ENCODE data around the gene C1QL4. TPM values are rescaled to one million over a fixed set of nuclear protein-coding genes. Genes with fewer than 3 reads are reported as not detected.
A peak's percentile ranks its signal among the peaks of the same experiment; 100 is the strongest.

The C1QL4 gene
- total and polyA plus RNA-seq, 2 of the 8 experiments (the other 6 are each of a cell fraction or from before 2014, with no cell fraction given) = 0.28 to 0.63 TPM

GRCh38 chr12:49323524-49324097 lies 13.4 kb downstream of the C1QL4 start:
- POLR2A ChIA-PET (ENCODE audit: partially characterized antibody) = interaction anchor here (0.8 to 4.6 kb wide), 11 partner anchors 10 to 349 kb away, joined by 3 to 37 read pairs (median 4); partner anchors contain the start of genes DNAJC22 and PRPH
- Histone ChIP-seq H2AFZ (ENCODE audit: low read length) (peak overlapping the region; percentile 95), H2BK20ac (ENCODE audit: low read length) (no peak overlapping the region)

More at GRCh38 chr12:49323524-49324097, 13.4 kb downstream of the C1QL4 start:
- peak overlapping the region; percentile 76 to 94 (median 82) for H3K9ac ChIP-seq (replicated peaks in 1 of 4; ENCODE audit: extremely low read depth in 1 of 4, low read depth in 3 of 4, low read length in 3 of 4)
- no peak overlapping the region for H2BK12ac ChIP-seq (ENCODE audit: low read depth, low read length)
- no peak overlapping the region for H3K4ac ChIP-seq (replicated peaks; ENCODE audit: insufficient read length, low read depth, low read length)
- H2BK15ac ChIP-seq (ENCODE audit: low read length) = no peak overlapping the region
- CTCF ChIA-PET (ENCODE audit: partially characterized antibody) = interaction anchor here (1.1 to 9.2 kb wide), 13 partner anchors 9 to 260 kb away, joined by 3 to 76 read pairs (median 5); partner anchors contain the start of genes C1QL4, DNAJC22 and PRPH
- peak overlapping the region; percentile 48; the same call in 1 of the 2 replicates for H3K18ac ChIP-seq (ENCODE audit: extremely low read depth, low read length)
- H3K4me1 ChIP-seq (replicated peaks in 1 of 4; ENCODE audit: control insufficient read depth in 3 of 4, insufficient read depth in 4 of 4, low read length in 3 of 4) = peaks cover 4 to 13% (median 6%) of the 10 kb centered on the region in 4 experiments; a peak in 6 of 7 replicates
- H4K8ac ChIP-seq (ENCODE audit: extremely low read depth, insufficient read depth, low read length) = no peak overlapping the region; the same call in 1 of the 2 replicates
- no peaks in the 10 kb centered on the region for H3K27me3 ChIP-seq (replicated peaks in 1 of 4; ENCODE audit: control insufficient read depth in 3 of 4, extremely low read depth in 1 of 4, insufficient read depth in 3 of 4, low read length in 3 of 4)
- peak overlapping the region; percentile 18; the same call in 1 of the 2 replicates for H2BK5ac ChIP-seq (ENCODE audit: low read depth, low read length)
- peaks cover 7% of the 10 kb centered on the region; the same call in 1 of the 2 replicates for H3K23me2 ChIP-seq (ENCODE audit: low read depth, low read length)
- H3K27ac ChIP-seq (ENCODE audit: low read depth, low read length) = peak overlapping the region; percentile 66
- H3K9me3 ChIP-seq (ENCODE audit: insufficient read depth in 2 of 2, low read depth in 1 of 2, low read length in 1 of 2) = no peaks in the 10 kb centered on the region
- peak overlapping the region; percentile 72 for H4K5ac ChIP-seq (ENCODE audit: insufficient read length, low read depth, low read length)
- H3K23ac ChIP-seq (ENCODE audit: insufficient read length) = no peak overlapping the region
- H3K36me3 ChIP-seq (ENCODE audit: control insufficient read depth in 2 of 4, insufficient read depth in 4 of 4, low read length in 3 of 4) = peaks cover 0 to 21% (median 10%) of the 10 kb centered on the region in 4 experiments; a peak in 6 of 8 replicates
- H4K91ac ChIP-seq (replicated peaks; ENCODE audit: insufficient read length, low read length) = no peak overlapping the region
- peak overlapping the region; percentile 89 for H3K56ac ChIP-seq (replicated peaks; ENCODE audit: insufficient read length, low read depth, low read length)
- peak overlapping the region; percentile 87 to 96 (median 90) for H3K4me3 ChIP-seq (ENCODE audit: extremely low read depth in 1 of 4, insufficient read depth in 2 of 4, low read depth in 3 of 4, low read length in 4 of 4)
- no peaks in the 10 kb centered on the region for H4K20me1 ChIP-seq (replicated peaks in 1 of 2; ENCODE audit: control insufficient read depth in 1 of 2, insufficient read depth in 2 of 2, low read length in 2 of 2)
- H3K79me1 ChIP-seq (ENCODE audit: low read depth, low read length) = no peaks in the 10 kb centered on the region; the same call in 1 of the 2 replicates
- TF ChIP-seq SIN3A (conservative IDR thresholded peaks at IDR 0.05 in 1 of 2, IDR thresholded peaks at IDR 0.05 in 1 of 2; ENCODE audit: low read depth in 1 of 2, low read length in 2 of 2) (0 out of 4 replicates have a peak, but pooled peaks of 1 of the 2 experiments have one; percentile 9), CHD1 (IDR thresholded peaks at IDR 0.05; ENCODE audit: low read depth, low read length) (no peak), KDM4A (IDR thresholded peaks at IDR 0.05; ENCODE audit: low read depth, low read length, severe bottlenecking) (peak; percentile 31), EGR1 (IDR thresholded peaks at IDR 0.05; ENCODE audit: borderline replicate concordance, low read depth, low read length) (no peak), ATF2 (IDR thresholded peaks at IDR 0.05; ENCODE audit: low read length) (no peak), POLR2A (IDR thresholded peaks at IDR 0.05; ENCODE audit: control extremely low read depth in 1 of 2, low read depth in 2 of 2, low read length in 2 of 2) (0 out of 3 replicates have a peak, but pooled peaks of 1 of the 2 experiments have one; percentile 2), RXRA (IDR thresholded peaks at IDR 0.05; ENCODE audit: insufficient read depth, low read depth, low read length) (no peak), GABPA (IDR thresholded peaks at IDR 0.05; ENCODE audit: borderline replicate concordance, insufficient read depth, low read length) (no peak), RBBP5 (IDR thresholded peaks at IDR 0.05; ENCODE audit: borderline replicate concordance, low read depth, low read length) (no peak)
- no peak for FAIRE-seq
- no peak overlapping the region for H2AK5ac ChIP-seq (ENCODE audit: low read depth, low read length)
- H2BK120ac ChIP-seq (replicated peaks; ENCODE audit: low read depth, low read length) = no peak overlapping the region
- no peak overlapping the region for H3K14ac ChIP-seq (ENCODE audit: insufficient read length)
- peak overlapping the region; percentile 98 to 100 for H3K4me2 ChIP-seq (ENCODE audit: insufficient read depth in 1 of 2, low read depth in 2 of 2, low read length in 2 of 2)
- WGBS, 2 experiments (ENCODE audit: extremely low coverage in 1 of 2, insufficient coverage in 1 of 2, insufficient read length in 1 of 2, insufficient replicate concordance in 2 of 2, low coverage in 1 of 2, low lambda C conversion rate in 2 of 2, missing lambda C conversion rate in 1 of 2) = 19% methylated on average over 19 of the region's 19 CpGs; no CpG with 5 or more reads in 1 of the 2 experiments
- H3K79me2 ChIP-seq (ENCODE audit: control insufficient read depth in 1 of 2, insufficient read depth in 2 of 2, low read length in 2 of 2) = peaks cover 0 to 6% of the 10 kb centered on the region in 2 experiments; a peak in 1 of 4 replicates
- no peak for DNase-seq (ENCODE audit: low read depth in 1 of 2, low spot score in 2 of 2)

Measured in H1 (cell line).